Measurements from ENCODE around the gene PSMC3.
A peak's percentile ranks its signal among the peaks of the same experiment; 100 is the strongest.

The PSMC3 gene

GRCh38 chr11:47443028-47443700 lies 16.9 kb upstream of the PSMC3 start:
- no peak for DNase-seq (ENCODE audit: low read depth in 2 of 2)

- no peak for DNase-seq (ENCODE audit: low read depth in 2 of 2)
Observed at GRCh38 chr11:47442514-47442913, 16.3 kb upstream of the PSMC3 start.

GRCh38 chr11:47441421-47441820 lies 15.2 kb upstream of the PSMC3 start:
- no peak for DNase-seq (ENCODE audit: low read depth in 2 of 2)

GRCh38 chr11:47440054-47440476 lies 13.8 kb upstream of the PSMC3 start:
- DNase-seq (ENCODE audit: low read depth in 2 of 2) = no peak

- DNase-seq (ENCODE audit: low read depth in 2 of 2) = no peak
Observed at GRCh38 chr11:47438721-47439120, 12.5 kb upstream of the PSMC3 start.

GRCh38 chr11:47437746-47438418 lies 11.6 kb upstream of the PSMC3 start:
- DNase-seq (ENCODE audit: low read depth in 2 of 2) = no peak

GRCh38 chr11:47437218-47437745 lies 11.0 kb upstream of the PSMC3 start:
- DNase-seq (ENCODE audit: low read depth in 2 of 2) = no peak

GRCh38 chr11:47436726-47437125 lies 10.5 kb upstream of the PSMC3 start:
- DNase-seq (ENCODE audit: low read depth in 2 of 2) = no peak

- no peak for DNase-seq (ENCODE audit: low read depth in 2 of 2)
Observed at GRCh38 chr11:47435687-47436086, 9.4 kb upstream of the PSMC3 start.

GRCh38 chr11:47434011-47434786 lies 8.0 kb upstream of the PSMC3 start:
- DNase-seq (ENCODE audit: low read depth in 2 of 2) = peak in 1 of 2 experiments; percentile 3

GRCh38 chr11:47433157-47433556 lies 6.9 kb upstream of the PSMC3 start:
- DNase-seq (ENCODE audit: low read depth in 2 of 2) = no peak

GRCh38 chr11:47431356-47432083 lies 5.3 kb upstream of the PSMC3 start:
- DNase-seq (ENCODE audit: low read depth in 2 of 2) = no peak

GRCh38 chr11:47430524-47430923 lies 4.3 kb upstream of the PSMC3 start:
- DNase-seq (ENCODE audit: low read depth in 2 of 2) = no peak

- no peak for DNase-seq (ENCODE audit: low read depth in 2 of 2)
Observed at GRCh38 chr11:47425611-47426010, 628 bp downstream of the PSMC3 start.

GRCh38 chr11:47418454-47419259 lies 7.6 kb downstream of the PSMC3 start:
- no peak for DNase-seq (ENCODE audit: low read depth in 2 of 2)

GRCh38 chr11:47417712-47418111 lies 8.5 kb downstream of the PSMC3 start:
- no peak for DNase-seq (ENCODE audit: low read depth in 2 of 2)

GRCh38 chr11:47415949-47416472 lies 10.2 kb downstream of the PSMC3 start:
- DNase-seq (ENCODE audit: low read depth in 2 of 2) = peak; percentile 81

GRCh38 chr11:47415091-47415854 lies 11.0 kb downstream of the PSMC3 start:
- DNase-seq (ENCODE audit: low read depth in 2 of 2) = no peak

GRCh38 chr11:47414685-47415070 lies 11.6 kb downstream of the PSMC3 start:
- no peak for DNase-seq (ENCODE audit: low read depth in 2 of 2)
